ENCODE data around the gene GLRX2.

GRCh38 chr1:193108471-193108870 lies 3.3 kb upstream of the GLRX2 start:
- TF ChIP-seq EZH2phosphoT487 (conservative IDR thresholded peaks at IDR 0.05; ENCODE audit: low read length) (no peak), CTCF (IDR thresholded peaks at IDR 0.05; ENCODE audit: insufficient read depth, low read length, poor library complexity, severe bottlenecking) (no peak)

Measured in SU-DHL-6 (cell line).